ENCODE results near the gene TIMM44.

TIMM44 gene

GRCh38 chr19:7885818-7886217 is 57.6 kb downstream of the TIMM44 start:
- intact Hi-C loops (cut with DNase I) = no loop called here
- no peak for DNase-seq

- intact Hi-C loops (cut with DNase I) = no loop called here
- no peak for DNase-seq
Measured at GRCh38 chr19:7883796-7884570, 59.5 kb downstream of the TIMM44 start.

DNA sequence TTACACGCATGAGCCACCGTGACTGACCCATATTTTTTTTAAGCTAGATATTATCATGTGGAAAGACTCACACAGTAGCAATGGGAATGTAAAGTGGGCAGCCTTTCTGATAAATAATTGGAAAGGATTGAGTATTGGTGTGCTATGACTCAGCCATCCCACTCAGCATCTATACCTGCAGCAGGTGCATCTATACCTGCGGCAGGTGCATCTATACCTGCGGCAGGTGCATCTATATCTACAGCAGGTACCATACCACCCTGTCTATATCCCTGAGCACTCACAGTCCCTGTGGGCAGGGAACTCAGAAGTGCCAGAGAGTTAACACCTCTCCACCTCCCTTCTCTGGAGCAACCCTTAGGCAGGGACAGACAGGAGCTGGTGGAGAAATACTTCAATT is 60.4 kb downstream of the TIMM44 start:
- intact Hi-C loops (cut with DNase I) = no loop called here
- DNase-seq = no peak

DNA sequence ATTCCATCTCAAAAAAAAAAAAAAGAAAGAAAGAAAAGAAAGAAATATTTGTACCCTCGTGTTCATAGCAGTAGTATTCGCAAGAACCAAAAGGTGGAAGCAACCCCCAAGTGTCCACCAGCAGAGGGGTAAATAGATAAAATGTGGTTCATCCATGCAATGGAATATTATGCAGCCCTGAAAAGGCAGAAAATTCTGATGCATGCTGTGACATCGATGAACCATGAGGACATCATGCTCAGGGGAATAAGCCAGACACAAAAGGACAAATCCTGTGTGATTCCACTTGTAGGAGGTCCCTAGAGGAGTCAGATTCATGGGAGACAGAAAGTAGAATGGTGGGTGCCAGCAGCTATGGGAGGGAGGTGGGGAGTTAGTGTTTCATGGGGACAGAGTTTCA is 61.6 kb downstream of the TIMM44 start:
- intact Hi-C loops (cut with DNase I) = no loop called here
- no peak for DNase-seq

DNA sequence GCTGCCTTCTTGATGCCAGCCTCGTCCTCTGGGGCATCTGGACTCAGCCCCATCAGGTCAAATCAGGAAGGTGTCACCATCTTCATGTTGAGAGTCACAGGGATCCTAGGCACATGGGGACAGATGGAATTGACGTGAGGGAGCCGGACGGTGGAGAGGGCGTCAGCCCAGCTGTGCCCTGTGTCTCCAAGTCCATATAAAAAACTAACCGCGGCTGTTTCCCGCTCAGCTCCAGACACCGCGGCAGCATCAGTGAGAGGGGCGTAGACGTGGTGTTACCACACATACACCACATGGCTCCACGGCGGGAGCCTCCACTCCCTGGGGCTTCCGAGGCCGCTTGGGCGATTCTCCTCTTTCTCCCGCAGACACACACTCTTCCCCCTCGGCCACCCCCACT is 63.6 kb downstream of the TIMM44 start:
- DNase-seq = peak in 1 of 10 donors; percentile 67
- intact Hi-C loops (cut with DNase I) = no loop called here

GRCh38 chr19:7879111-7879807 is 64.2 kb downstream of the TIMM44 start:
- peak in 1 of 10 donors; percentile 75 for DNase-seq
- intact Hi-C loops (cut with DNase I) = no loop called here

DNA sequence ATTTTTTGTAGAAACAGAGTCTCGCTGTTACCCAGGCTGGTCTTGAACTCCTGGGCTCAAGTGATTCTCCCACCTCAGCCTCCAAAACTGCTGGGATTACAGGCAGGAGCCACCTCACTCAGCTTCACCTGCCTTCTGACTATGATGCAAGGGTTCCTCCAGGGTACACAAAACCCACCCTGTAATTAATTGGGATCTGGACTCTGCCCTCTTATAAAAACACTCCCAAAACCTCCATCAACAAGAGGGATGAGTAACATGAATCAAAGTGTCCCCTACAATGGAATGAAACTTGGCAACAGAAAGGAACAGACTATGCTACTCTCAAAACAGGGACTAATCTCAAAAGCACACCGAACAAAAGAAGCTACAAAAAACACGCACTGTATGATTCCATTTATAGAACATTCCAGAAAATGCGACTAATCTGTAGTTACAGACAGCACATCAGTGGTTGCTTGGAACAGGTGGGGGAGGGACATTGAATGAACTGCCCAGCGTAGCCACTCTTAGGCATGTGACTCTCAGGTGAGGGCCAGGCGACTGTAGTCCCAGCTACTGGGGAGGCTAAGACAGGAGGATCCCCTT is 66.1 kb downstream of the TIMM44 start:
- intact Hi-C loops (cut with DNase I) = no loop called here

More for the DNA sequence above, 66.1 kb downstream of the TIMM44 start:
- DNase-seq = no peak
